HL-60/S4 treated with retinoic acid at 250 ng/mL for 4 days and 3 days (cell line): ENCODE results near the gene CASP3.
"Not testable (repeated sequence)": the region's sequence is repeated elsewhere in the genome, so short reads cannot be mapped to it uniquely, and the experiment has no call there.

Source experiments
- in situ Hi-C: fragments of 300-500 bp; cut with MboI; formaldehyde crosslinking; loops from 2 replicates; pipeline ENCODE4 v1.7.0; 2022; ENCODE audit warnings: low sequenced_read_pairs

CASP3 gene

GRCh38 chr4:184598753-184599491 lies 50.3 kb downstream of the CASP3 start:
- in situ Hi-C loops = no loop called here

- in situ Hi-C loops = no loop called here
These were observed 52.5 kb downstream of the CASP3 start for GRCh38 chr4:184596617-184597185.

GRCh38 chr4:184596044-184596616 lies 53.1 kb downstream of the CASP3 start:
- in situ Hi-C loops = no loop called here

GRCh38 chr4:184595430-184595829 lies 53.8 kb downstream of the CASP3 start:
- in situ Hi-C loops = no loop called here

GRCh38 chr4:184593461-184593860 lies 55.8 kb downstream of the CASP3 start:
- in situ Hi-C loops = no loop called here

GRCh38 chr4:184591747-184592270 lies 57.4 kb downstream of the CASP3 start:
- in situ Hi-C loops = not testable (repeated sequence)

- in situ Hi-C loops = no loop called here
These were observed 58.1 kb downstream of the CASP3 start for GRCh38 chr4:184591070-184591677.

GRCh38 chr4:184590196-184590595 lies 59.1 kb downstream of the CASP3 start:
- in situ Hi-C loops = no loop called here

- in situ Hi-C loops = no loop called here
These were observed 60.4 kb downstream of the CASP3 start for GRCh38 chr4:184588893-184589292.

GRCh38 chr4:184587701-184588100 lies 61.5 kb downstream of the CASP3 start:
- in situ Hi-C loops = no loop called here

GRCh38 chr4:184587221-184587620 lies 62.0 kb downstream of the CASP3 start:
- in situ Hi-C loops = no loop called here

GRCh38 chr4:184583738-184584502 lies 65.3 kb downstream of the CASP3 start:
- in situ Hi-C loops = no loop called here
